GM19193 (cell line): ENCODE results near the gene DENND1A.

ENCODE experiments used
- POLR2A ChIP-seq: IDR thresholded peaks from 4 replicates; pipeline ENCODE4 v1.6.1; 2011; ENCODE audit not compliant: insufficient read depth, insufficient read length; ENCODE audit errors: extremely low read depth

The DENND1A gene

DNA sequence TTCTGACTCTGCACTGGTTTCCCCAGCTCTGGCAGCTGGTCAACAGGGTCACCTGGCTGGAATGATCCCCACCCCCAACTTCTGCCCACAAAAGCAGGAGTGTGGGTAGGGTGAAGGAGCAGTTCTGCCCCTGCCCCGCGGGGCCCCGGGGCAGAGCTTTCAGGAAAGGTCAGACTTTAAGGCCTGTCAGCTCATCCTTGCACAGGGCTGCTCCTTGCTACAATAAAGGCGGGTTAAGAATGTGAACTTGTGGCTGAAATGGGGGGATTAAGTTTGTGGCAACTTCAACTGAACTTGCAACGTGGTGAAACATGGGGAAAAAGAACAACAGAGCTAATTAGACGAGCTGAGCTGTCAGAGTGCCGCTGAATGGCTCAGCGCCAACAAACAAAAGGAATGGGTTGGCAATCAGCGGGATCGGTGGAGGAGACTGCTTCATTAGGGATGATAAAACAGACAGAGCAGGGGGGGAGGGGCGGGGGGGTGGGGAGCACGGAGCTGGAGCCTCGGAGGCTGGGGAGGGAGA lies 523.2 kb downstream of the DENND1A start:
- no peak for TF ChIP-seq POLR2A

DNA sequence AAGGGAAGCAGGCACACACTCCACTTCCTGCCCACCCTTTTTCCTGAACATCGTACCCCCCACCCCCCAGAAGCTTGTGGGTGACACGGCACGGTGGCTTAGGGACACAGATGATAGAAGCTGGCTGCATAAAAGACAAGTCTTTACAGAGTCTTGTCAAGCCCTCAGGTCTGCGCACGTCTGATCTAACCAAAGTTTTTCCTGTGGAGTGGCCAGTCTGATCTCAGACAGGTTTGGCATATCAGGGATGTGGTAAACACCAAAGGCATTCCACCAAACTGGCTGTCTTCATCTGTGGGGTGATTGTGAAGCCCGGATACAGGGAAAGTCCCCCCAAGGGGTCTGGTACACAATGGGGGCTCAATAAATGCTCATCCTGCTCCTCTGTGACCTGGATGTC lies 523.9 kb downstream of the DENND1A start:
- no peak for TF ChIP-seq POLR2A

DNA sequence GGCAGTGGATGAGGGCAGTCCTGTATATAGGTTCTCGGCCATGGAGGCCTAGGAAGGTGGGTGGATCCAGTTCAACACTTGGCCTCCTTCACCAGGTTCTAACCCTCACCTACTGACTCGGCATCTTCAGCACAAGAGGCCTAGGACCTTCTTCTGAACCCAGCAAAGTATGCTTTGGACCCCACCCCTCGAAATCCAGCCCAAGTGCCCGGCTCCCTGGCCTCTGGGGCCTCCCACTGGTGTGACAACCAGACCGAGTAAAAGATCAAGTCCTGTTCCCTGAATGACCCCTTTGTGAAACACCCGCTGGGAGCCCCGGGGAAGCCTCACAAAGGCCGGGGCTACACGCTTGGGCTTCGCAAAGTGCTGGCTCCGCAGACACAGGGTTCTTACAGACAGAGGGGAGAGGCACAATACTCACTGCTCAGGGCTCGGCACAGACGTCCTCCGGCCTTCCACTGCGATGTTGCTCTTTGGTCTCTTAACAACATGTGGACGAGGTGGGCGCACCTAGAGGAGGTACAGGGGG lies 526.9 kb downstream of the DENND1A start:
- TF ChIP-seq POLR2A, result no peak

DNA sequence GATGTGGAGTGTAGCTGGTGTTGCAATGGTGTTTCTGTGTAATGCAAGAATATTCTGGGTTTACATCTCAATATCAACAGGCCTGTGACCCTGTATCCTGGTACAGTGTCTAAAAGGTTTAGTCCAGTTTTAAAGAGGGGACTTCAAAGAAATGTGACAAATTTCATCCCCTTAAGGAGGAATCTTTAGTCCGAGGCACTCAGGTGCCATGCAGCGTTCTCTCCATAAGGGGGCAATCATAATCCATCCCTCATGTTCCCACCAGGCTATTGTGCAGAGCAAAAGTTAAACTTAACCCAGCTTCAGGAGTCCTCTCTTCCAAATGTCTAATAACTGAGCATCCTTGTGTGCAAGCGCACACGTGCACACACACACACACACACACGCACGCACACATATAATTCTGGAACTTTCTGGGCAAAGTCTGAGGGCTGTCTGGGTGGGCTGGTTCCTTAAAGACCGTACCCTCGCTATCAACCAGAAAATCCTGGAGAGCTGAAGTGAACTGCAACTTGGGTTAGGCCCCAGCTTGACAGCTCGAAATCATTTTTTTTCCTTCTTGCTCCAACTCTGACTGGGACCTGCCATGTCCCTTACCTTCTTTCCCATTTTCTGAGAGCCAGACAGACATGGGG lies 527.9 kb downstream of the DENND1A start:
- no peak for TF ChIP-seq POLR2A

DNA sequence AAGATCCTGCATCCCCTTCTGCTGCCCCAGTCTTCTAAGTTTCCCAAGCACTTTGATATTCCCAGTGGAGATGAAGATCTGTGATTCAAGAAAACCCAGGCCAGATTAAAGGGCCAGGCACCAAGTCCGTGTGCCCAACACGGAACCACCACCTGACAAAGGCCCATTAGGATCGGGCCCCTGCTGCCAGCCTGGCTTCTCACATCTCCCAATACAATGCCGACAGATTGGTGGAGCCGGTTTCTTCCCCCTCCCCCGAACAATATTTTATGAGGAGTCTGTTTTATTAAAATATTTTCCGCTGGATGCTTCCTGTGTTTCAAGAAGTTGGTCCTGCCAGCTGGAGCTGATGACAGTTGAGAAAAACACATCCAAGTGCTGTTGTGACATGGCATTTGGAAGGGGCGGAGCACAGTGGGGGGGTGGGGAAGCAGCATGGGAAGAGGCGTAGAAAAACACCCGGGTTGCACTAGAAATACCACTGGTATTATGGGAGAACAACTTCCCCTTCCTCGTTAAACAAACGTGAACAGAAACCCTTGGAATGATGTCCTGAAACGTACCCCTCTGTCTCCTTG lies 528.9 kb downstream of the DENND1A start:
- TF ChIP-seq POLR2A, result no peak

DNA sequence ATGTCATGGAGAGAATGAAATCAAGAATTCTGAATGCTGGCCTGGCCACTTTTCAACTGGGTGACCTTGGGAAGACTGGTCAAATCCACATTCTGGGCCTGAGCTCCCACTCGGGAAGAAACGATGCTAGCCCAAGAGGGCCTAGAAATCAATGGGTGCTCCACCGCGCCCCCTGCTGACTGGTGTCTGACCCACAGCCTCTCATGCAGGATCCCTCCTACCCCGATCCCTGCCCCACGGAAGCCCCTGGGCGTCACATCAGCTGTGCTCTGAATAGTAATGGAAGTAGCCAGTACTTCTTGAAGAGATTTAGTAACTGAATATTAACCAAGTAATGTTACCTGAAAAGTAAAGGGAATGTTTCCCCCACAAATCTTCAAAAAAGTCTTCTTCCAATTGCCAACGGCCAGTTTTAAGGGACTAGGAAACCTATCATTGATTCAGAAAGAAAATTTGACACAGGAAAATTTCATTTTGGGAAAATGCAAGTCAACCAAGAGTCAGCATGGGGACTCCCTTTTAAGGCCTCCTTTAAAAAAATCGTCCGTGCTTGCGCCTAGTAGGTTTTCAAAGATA lies 530.0 kb downstream of the DENND1A start:
- TF ChIP-seq POLR2A, result no peak

DNA sequence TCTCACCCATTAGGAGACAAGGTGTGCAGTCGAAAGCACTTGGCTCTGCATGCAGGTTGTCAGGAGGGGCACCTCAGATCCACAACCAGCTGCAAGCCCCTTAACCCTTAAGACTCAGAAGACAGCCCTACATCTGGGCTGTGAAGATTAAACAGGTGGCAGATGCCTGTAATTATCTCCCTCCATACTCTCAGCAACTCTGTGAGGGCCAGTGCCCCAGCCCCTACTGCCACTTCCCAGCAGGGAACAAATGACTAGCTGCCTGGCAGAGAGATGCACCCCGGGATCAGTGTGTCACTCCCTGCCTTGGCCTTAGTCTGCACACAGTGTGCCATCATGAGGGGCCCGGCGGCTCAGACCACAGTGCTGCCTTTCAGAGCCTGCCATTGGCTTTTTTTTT lies 532.0 kb downstream of the DENND1A start:
- TF ChIP-seq POLR2A, result no peak

DNA sequence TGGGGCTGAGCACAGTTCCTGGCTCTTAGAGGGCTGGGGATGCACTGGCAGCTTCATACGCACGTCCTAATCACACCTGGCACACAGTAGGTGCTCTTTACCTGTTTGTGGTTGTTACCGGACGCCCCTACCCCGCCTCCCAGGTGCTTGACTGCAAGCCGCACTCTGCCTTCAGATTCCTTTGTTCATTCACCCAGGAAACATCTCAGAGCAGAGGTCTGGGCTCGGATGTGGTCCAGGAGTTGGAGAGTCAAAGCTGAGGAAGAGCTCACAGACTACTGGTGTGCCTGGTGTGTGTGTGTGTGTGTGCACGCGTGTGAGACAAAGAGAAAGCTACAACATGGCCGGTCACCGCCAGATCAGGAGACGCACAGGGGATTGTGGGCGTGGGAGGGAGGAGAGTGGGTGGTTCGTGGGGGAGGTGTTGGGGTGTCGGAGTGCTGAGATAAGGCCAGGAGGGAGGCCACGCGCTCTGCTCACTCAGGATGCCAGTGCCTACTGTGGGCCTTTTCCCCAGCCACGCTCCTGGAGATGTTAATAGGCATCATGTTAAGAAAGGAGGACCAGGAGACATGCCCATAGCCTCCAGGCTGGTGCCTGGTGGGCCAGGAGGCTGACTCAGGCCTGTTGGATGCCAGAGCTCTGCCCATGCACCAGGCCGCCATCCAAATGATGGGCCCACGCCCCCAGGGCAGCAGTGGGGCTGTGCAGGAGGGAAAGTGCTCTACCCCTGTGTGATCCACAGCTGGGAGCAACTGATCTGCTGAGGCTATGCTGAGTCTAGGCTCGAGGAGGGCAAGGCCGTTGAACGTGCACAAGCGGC lies 534.0 kb downstream of the DENND1A start:
- no peak for TF ChIP-seq POLR2A

DNA sequence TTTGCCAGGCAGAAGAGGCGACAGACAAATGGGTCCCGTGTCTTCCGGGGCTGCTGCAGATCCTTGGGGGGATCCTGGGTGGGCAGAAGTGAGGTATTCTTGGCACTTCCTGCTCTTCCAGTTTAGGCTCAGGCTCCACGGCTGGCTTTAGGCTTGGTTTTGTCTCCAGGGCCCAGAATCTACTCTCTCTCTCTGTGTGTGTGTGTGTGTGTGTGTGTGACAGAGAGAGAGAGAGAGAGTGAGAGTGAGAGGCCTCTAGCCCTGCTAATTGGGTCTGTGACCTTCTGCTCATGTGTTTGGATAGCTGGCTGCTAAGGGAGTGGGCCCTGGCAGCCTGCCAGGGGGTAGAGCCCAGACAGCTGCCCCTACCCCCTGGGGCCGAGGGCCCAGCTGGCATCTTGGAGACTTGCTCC lies 534.6 kb downstream of the DENND1A start:
- no peak for TF ChIP-seq POLR2A

DNA sequence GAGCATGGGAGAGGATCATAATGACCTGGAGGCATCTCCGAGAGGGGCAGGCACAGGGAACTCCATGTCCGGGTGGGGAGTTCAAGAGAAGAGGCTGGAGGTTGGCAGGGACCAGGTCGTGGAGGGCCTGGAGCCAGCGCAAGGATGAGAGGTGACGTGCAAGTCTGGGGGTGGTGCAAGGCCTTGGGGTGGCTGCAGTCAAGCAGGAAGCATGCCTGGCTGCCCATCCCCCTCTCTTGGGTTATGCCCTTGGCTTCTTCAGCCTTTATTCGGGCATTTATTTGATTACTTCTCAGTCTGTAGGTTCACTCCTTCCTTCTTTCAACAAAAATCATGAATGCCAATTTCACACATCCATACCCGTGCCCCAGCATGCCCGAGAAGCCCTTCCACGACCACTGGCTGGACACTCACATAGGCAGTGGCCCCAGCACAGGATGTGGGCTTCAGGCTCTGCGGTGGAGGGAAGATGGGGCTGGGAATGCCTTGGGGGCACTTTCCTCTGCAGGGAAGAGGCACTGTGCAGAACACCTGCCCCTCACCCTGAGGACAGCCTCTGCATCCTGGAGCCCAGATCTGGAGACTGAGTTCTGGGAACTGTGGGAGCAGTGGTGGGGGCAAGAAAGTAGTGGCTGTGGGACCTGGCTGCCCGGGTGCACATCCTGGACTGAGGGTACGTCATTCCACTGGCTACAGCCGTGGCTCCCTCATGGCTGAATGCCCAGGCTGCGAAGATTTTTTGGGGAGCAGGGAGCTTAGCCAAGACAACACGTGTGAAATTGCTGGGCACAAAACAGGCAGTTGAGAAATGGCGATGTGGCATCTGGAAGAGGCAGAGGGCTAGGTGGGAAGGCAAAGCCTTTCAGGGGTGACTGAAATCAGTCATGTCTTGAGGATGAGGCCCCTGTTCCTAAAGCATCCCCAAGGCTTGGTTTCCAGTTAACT lies 535.4 kb downstream of the DENND1A start:
- no peak for TF ChIP-seq POLR2A

DNA sequence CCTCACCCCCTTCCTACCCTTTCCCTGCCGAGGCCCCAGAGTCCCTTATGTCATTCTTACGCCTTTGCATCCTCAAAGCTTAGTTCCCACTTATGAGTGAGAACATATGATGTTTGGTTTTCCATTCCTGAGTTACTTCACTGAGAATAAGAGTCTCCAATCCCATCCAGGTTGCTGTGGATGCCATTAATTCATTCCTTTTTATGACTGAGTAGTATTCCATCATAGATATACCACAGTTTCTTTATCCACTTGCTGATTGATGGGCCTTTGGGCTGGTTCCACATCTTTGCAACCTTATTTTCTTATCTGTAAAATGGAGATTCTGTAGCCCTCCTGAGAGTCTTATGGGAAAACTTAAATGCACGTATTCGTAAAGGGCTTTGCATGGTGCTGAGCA lies 537.1 kb downstream of the DENND1A start:
- no peak for TF ChIP-seq POLR2A

DNA sequence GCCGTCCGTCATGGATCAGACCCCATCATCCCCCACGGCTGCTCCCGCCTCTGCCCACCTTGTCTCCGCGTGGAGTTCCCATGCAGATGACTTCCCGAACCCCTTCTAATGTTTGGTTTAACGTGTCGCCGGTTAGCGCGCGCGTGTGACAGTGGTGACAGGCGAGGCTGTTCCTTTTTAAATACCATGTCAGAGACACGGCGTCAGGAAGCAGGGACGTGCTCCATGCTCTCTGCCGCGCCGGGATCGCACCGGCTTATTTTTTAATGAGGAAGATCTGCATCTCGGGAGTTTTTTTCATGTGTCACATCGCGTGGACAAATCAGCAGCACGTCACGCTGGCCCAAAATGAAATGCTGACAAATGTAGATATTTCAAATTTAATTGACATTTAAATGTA lies 538.0 kb downstream of the DENND1A start:
- TF ChIP-seq POLR2A, result no peak

DNA sequence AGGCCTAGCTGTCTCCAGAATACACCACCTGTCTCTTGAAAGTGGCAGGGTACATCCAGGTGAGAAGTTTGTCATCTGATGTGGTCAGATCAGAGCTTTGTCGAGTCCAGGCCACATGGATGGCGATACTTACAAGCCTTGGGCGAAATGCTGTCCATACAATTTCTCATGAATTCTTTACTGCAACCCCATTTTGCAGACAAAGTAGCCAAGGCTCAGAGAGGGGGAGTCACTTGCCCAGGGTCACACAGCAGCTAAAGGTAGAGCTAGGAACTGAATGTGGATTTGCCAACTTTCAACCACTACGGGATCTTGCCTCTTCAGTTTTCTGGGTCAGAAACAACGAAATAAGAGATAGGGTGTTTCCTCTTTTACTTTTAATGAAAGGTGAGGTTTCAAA lies 538.7 kb downstream of the DENND1A start:
- no peak for TF ChIP-seq POLR2A

DNA sequence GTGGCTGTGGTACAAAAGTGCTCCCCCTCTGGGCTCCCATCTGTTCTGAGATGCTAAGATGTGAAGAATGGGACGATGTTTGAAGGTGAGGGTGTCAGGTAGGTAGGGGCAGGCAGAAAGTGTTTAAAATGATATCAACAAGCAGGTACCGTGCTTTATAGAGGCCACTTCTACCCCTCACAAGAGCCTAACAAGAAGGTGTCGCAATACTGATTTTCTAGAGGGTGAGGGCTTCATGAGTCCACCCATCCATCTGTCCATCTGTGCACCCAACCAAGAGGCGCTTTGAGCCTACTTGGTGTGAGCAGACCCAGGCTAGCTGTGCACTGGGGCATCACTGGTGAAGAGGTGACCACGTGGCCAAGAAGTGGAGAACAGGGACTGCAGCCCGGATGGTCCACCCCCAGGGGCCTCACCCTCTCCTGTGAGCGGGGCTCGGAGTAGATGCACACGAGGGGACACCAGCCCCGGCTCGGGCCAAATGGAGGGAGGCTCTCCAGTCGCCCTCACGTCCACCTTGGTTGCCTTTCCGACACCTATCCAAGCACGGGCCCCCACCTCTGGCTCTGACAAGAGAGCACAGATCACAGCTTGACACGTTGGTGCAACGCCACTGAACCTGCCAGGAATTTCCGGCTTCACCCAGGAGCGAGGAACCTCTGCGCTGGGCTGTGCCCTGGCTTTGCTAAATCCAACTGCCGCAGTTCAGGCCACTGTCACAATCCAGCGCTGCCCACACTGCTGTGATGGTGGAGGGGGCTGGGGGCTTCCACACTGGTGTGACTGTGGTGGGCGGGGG lies 539.4 kb downstream of the DENND1A start:
- TF ChIP-seq POLR2A, result no peak

DNA sequence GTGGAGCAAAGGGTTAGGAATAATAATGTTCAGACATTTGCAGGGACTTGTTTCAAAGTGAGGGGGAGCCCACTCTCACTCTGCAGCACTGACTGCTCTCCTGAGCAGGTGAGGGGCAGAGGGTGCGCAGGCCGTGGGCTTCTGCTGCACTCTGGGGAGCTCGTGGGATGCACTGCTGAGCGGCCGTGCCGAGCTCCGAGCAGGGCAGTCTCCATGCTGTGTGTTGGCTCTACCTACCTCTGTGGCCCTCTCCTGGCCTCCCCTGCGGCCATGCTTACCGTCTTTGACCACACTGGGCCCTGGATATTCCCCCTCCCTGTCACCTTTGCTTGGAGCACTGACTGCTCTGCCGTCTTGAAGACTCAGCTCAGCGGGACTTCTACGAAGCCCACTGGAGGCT lies 540.2 kb downstream of the DENND1A start:
- TF ChIP-seq POLR2A, result no peak
